ENCODE measurements around the gene SRXN1. TPM values are rescaled to one million over a fixed set of nuclear protein-coding genes. Genes with fewer than 3 reads are reported as not detected.

Gene SRXN1
- total and polyA plus RNA-seq, 8 donors: 4.5 to 10.5 (median 7.6) TPM

DNA sequence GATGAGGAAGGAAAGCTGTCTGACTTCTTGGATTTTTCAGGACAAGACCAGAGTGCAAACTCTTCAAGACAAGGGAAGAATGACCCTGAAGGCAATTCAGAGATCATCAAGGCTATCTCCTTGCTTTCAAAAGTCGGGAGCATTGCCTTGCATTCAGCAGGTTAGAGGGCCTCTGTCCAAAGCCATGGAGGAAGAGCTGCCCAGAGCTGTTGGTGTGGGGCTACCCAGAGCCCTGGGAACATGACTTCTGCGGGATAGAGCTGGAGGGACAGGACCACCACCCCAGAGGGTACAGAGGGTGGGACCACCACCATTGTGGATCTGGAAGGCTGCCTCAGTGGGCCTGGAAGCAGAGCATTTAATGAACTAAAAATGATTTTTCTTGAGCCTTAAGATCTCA is 5.2 kb upstream of the SRXN1 start:
- FAIRE-seq: no peak
- H3K4me1 ChIP-seq: peaks cover 0 to 7% (median 0%) of the 10 kb centered on the region in 3 donors
- H3K27ac ChIP-seq: no peak overlapping the region
- WGBS, 2 donors: 14 to 23% methylated on average over 2 of the region's 2 CpGs
- H3K27me3 ChIP-seq: peaks cover 0 to 21% (median 2%) of the 10 kb centered on the region in 4 donors
- no peak overlapping the region for H3K4me3 ChIP-seq
- no peaks in the 10 kb centered on the region for H3K9me3 ChIP-seq
- ATAC-seq: no peak
- no peak for DNase-seq
- intact Hi-C loops (cut with DNase I): no loop called here
- TF ChIP-seq, protein P1, sequence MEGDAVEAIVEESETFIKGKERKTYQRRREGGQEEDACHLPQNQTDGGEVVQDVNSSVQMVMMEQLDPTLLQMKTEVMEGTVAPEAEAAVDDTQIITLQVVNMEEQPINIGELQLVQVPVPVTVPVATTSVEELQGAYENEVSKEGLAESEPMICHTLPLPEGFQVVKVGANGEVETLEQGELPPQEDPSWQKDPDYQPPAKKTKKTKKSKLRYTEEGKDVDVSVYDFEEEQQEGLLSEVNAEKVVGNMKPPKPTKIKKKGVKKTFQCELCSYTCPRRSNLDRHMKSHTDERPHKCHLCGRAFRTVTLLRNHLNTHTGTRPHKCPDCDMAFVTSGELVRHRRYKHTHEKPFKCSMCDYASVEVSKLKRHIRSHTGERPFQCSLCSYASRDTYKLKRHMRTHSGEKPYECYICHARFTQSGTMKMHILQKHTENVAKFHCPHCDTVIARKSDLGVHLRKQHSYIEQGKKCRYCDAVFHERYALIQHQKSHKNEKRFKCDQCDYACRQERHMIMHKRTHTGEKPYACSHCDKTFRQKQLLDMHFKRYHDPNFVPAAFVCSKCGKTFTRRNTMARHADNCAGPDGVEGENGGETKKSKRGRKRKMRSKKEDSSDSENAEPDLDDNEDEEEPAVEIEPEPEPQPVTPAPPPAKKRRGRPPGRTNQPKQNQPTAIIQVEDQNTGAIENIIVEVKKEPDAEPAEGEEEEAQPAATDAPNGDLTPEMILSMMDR (IDR thresholded peaks at IDR 0.05): no peak
- no peaks in the 10 kb centered on the region for H3K36me3 ChIP-seq

DNA sequence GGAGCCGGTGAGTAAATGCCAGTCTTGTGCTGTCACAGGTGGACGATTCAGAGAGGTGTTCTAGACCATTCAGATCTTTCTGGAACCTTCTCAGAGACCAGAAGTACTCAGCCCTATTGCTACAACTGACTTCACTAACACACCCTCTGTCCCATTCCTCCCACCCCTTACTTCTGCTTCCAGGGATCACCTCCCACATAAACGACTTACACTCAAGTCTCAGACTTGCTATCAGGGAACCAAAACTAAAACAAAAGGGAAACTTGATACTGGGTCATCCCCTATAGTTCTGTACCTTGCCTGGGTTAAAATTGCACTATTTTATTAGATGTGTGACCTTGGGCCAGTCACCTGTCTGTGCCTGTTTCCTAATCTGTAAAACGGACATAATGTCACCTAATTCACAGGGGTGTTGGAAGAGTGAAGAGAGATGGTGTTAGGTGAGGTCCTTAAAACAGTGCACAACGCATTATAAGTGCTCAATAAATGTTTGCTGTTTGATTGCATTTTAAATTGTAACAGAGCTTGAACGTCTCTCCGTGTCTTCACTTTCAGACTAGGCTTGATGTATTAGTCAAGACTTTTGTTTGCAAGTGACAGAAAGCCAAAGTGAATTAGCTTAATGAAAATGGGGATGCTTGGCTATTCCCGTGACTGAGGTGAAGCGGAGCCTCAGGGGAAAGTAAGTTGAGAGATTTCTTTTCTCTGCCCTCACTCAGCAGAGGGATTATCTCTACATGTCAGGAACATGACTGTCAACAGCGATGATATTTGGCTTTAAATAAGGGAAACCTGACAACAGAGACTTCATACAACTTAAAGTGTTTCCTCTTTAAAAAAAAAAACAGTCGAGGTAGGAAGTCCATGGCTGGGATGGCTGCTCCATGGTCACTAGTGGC is 3.0 kb upstream of the SRXN1 start:
- intact Hi-C loops (cut with DNase I): no loop called here
- 66 to 72% methylated on average over 11 of the region's 11 CpGs for WGBS, 2 donors
- Histone ChIP-seq H3K4me1 (peaks cover 0 to 7% (median 0%) of the 10 kb centered on the region in 3 donors), H3K9me3 (no peaks in the 10 kb centered on the region), H3K36me3 (no peaks in the 10 kb centered on the region), H3K27ac (no peak overlapping the region), H3K4me3 (no peak overlapping the region), H3K27me3 (no peaks in the 10 kb centered on the region)
- DNase-seq (no peak), ATAC-seq (no peak), FAIRE-seq (no peak)
- TF ChIP-seq, protein P1 (IDR thresholded peaks at IDR 0.05): no peak

- Histone ChIP-seq H3K4me3 (no peak overlapping the region), H3K36me3 (no peaks in the 10 kb centered on the region), H3K27me3 (no peaks in the 10 kb centered on the region), H3K27ac (no peak overlapping the region), H3K4me1 (peaks cover 0 to 7% (median 0%) of the 10 kb centered on the region in 3 donors), H3K9me3 (no peaks in the 10 kb centered on the region)
- WGBS, 2 donors: 88 to 93% methylated on average over 3 of the region's 3 CpGs
- DNase-seq: no peak
- TF ChIP-seq, protein P1 (IDR thresholded peaks at IDR 0.05): no peak
- intact Hi-C loops (cut with DNase I): no loop called here
- FAIRE-seq: no peak
- ATAC-seq: no peak
Measured at GRCh38 chr20:654417-654750, 1.4 kb upstream of the SRXN1 start.

- no peak for FAIRE-seq
- peak in 3 of 4 donors; percentile 5 to 17 (median 16) for ATAC-seq
Measured at GRCh38 chr20:653590-654416, 803 bp upstream of the SRXN1 start.

More at GRCh38 chr20:653590-654416, 803 bp upstream of the SRXN1 start:
- peak in 1 of 6 donors; percentile 24 for DNase-seq
- H3K4me1 ChIP-seq: peaks cover 0 to 7% (median 0%) of the 10 kb centered on the region in 3 donors
- H3K27me3 ChIP-seq: no peaks in the 10 kb centered on the region
- H3K36me3 ChIP-seq: peaks cover 0 to under 1% (median 0%) of the 10 kb centered on the region in 3 donors
- intact Hi-C loops (cut with DNase I): no loop called here
- peak overlapping the region; percentile 55 to 70 (median 62) for H3K27ac ChIP-seq
- H3K9me3 ChIP-seq: no peaks in the 10 kb centered on the region
- TF ChIP-seq, protein P1 (IDR thresholded peaks at IDR 0.05): peak in 1 of 4 donors; percentile 4
- H3K4me3 ChIP-seq: peak overlapping the region; percentile 44 to 77 (median 67)
- 6% methylated on average over 31 of the region's 31 CpGs for WGBS, 2 donors
